OCI-LY3 (cell line): Measurements from ENCODE around the gene BLM.

ENCODE experiments used
- CTCF ChIP-seq: fragments of 200-600, 300-600 bp; sonication (generic); IDR thresholded peaks from 2 replicates; pipeline ENCODE4 v1.5.1; 2014; ENCODE audit warnings: antibody characterized with exemption, low read length, low read depth
- EZH2phosphoT487 ChIP-seq: fragments of 200-600 bp; shearing (Covaris generic); IDR thresholded peaks from 2 replicates; pipeline ENCODE4 v1.6.1; 2018; ENCODE audit warnings: antibody characterized with exemption, mixed run types, low read depth

GRCh38 chr15:90707489-90707888, 9.7 kb upstream of the BLM start:
- TF ChIP-seq CTCF = no peak
- TF ChIP-seq EZH2phosphoT487 = no peak
